Stimulated activated effector memory CD8-positive, alpha-beta T cell treated with anti-CD3 and anti-CD28 coated beads, Interleukin-12 subunit alpha, Interleukin-12 subunit beta, amount 100 ng/mL, for 72 hours (primary cell): ENCODE measurements around the gene FXYD6.

Experiments used
- ATAC-seq: fragments of 150-1000 bp; cut with Tn5 transposase; 2 replicates; pipeline ENCODE4 v1.10.0; 2021
- DNase-seq, 2 donors: peaks; one replicate each; pipeline ENCODE4 v3.0.0; 2021 to 2022; ENCODE audit warnings: low spot score in 2 of 2
- H3K27ac Mint-ChIP-seq: one replicate; pipeline ENCODE4 v1.8.0; 2022; ENCODE audit warnings: mild to moderate bottlenecking, mixed read lengths
- H3K36me3 Mint-ChIP-seq: one replicate; pipeline ENCODE4 v1.8.0; 2022; ENCODE audit warnings: mild to moderate bottlenecking, mixed read lengths
- H3K4me1 Mint-ChIP-seq: one replicate; pipeline ENCODE4 v1.8.0; 2022; ENCODE audit warnings: mixed read lengths
- H3K4me3 Mint-ChIP-seq: one replicate; pipeline ENCODE4 v1.8.0; 2022; ENCODE audit warnings: mild to moderate bottlenecking, mixed read lengths
- H3K9me3 Mint-ChIP-seq: one replicate; pipeline ENCODE4 v1.8.0; 2022; ENCODE audit warnings: mixed read lengths

Gene FXYD6

DNA sequence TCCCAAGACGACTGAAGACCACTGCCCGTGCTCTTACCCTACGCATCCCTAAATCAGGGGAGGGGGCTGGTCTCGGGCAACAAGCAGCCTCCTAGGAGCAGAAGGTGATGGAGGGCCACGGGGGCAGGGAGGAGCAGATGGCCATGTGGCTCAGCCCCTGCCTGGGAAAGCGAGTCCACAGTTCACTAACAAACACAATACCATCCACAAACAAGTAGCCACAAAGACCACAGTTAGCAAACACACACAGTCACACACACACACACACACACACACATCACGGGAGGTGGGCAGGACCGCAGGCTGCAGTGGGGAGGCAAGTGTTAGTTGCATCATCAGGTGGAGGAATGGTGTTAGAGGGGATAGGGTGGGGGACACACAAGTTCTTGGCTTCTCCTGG, 38.7 kb downstream of the FXYD6 start:
- peak; percentile 59 for ATAC-seq
- Mint-ChIP-seq H3K27ac (peak overlapping the region; percentile 74), H3K9me3 (no peaks in the 10 kb centered on the region), H3K36me3 (no peaks in the 10 kb centered on the region), H3K4me1 (peaks cover 30% of the 10 kb centered on the region), H3K4me3 (no peak overlapping the region)
- no peak for DNase-seq

DNA sequence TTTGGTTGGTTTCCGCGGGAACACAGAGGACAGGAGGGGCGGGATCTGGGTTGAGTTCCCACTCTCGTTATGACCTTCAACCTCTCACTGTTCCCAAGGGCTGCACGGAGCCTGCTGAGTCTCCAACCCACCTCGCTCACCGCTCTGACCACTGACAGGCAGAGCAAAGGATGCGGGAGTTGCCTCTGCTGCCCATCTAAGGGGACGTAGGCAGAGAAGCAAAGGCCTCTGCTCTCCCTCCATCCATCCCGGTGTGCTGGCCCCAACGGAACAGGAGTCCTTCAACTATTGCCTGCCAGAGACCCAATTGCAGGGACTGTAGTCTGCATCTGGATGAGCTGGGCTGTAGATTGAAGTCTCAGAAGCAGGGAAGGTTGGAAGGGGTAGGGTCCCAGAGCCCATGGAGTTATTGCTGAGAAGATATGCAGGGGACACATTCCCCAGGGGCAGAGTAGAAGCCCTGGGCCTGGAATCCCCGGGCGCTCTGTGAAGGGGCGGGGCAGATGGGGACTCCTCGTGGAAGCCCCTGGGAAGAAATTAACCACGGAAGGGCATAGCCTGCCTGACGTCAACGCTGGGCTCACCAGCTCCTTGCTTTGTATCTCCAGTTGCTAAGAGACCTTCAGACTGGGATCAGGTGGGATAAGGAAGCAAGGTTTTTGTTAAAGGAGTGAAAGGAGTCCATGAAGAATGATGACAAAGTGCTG, 39.2 kb downstream of the FXYD6 start:
- peaks cover 36% of the 10 kb centered on the region for H3K4me1 Mint-ChIP-seq
- no peak overlapping the region for H3K4me3 Mint-ChIP-seq
- peak overlapping the region; percentile 74 for H3K27ac Mint-ChIP-seq
- DNase-seq (no peak), ATAC-seq (no peak)
- H3K36me3 Mint-ChIP-seq = no peaks in the 10 kb centered on the region
- H3K9me3 Mint-ChIP-seq = no peaks in the 10 kb centered on the region

DNA sequence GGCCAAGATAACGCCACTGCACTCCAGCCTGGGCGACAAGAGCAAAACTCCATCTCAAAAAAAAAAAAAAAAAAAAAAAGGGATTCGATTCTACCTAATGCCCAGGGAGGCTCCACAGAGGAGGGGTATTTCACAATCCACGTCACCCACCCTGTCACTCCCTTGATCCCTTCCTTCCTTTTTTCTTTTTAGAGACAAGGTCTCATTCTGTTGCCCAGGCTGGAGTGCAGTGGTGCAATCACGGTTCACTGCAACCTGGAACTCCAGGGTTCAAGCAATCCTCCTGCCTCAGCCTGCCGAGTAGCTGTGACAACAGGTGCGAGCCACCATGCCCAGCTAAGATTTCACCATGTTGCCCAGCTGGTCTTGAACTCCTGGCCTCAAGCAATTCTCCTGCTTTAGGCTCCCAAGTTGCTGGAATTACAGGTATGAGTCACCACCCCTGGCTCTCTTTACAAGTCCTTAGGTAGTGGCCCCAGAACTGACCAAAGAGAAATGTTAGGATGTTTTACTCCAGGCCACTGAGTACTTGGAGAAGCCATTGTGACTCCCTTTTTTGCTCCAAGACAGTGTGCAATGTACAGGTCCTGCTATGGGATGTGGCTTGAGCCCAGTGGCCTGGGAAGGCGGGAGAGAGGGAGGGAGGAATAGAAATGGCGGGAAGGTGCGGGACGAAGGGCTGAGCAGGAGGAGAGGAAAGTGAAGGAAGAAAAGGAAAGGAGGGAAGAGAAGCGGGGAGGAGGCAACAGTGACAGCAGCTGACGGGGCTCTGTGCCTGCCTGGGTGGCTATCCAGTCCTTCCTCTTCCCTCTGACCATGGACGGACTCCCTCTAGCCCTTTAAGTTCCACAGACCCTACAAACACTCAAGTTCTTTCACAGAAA, 40.1 kb downstream of the FXYD6 start:
- H3K27ac Mint-ChIP-seq = no peak overlapping the region
- no peak for ATAC-seq
- no peaks in the 10 kb centered on the region for H3K9me3 Mint-ChIP-seq
- peaks cover 36% of the 10 kb centered on the region for H3K4me1 Mint-ChIP-seq
- no peak overlapping the region for H3K4me3 Mint-ChIP-seq
- no peak for DNase-seq
- H3K36me3 Mint-ChIP-seq = no peaks in the 10 kb centered on the region

DNA sequence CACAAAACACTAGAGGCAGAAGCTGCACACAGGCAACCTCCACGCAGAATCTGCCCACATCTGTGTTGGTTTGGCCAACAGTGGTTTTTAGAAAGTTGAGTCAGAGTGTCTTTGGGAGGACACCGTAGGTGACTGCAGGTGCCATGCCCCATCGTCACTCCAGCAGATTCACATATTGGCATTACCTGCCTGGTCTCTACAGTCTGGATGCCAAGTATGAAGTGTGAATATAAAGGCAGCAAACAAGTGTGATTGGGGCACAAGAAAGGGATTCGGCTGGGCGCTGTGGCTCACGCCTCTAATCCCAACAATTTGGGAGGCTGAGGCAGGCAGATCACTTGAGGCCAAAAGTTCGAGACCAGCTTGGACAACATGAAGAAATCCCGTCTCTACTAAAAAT, 40.9 kb downstream of the FXYD6 start:
- DNase-seq = no peak

DNA sequence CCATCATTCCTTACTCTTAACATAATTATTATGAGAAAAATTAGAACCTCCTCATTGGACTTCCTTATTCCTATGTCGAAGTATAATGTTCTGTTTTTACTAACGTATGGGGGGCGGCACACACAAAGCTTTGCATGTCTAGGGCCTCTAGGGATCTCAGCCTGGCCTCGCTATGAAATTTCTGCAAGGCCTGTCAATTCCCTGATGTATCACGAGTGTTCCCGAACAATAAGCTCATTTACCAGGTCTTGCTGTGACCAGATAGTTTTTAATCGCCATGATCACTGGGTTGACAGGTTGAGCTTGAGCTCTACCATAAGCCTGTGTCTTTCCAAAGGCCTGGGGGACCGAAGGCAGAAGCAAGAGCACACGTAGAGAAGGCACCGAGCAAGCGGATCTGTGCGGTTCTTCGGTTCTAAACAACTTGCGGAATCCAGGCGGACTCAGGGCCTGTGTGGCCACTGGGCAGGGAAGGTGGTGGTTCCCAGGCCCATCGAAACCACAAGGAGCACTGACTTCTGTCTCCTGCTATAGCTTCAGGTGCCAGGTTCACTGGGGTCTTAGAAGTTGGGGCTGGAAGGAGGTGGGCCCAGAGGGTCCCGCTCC, 41.5 kb downstream of the FXYD6 start:
- ATAC-seq (no peak), DNase-seq (no peak)
- H3K4me3 Mint-ChIP-seq = no peak overlapping the region
- no peaks in the 10 kb centered on the region for H3K9me3 Mint-ChIP-seq
- H3K27ac Mint-ChIP-seq = peak overlapping the region; percentile 29
- no peaks in the 10 kb centered on the region for H3K36me3 Mint-ChIP-seq
- peaks cover 50% of the 10 kb centered on the region for H3K4me1 Mint-ChIP-seq

More for the DNA sequence above, 40.9 kb downstream of the FXYD6 start:
- ATAC-seq = no peak
- Mint-ChIP-seq H3K27ac (peak overlapping the region; percentile 29), H3K4me3 (no peak overlapping the region), H3K4me1 (peaks cover 43% of the 10 kb centered on the region), H3K9me3 (no peaks in the 10 kb centered on the region), H3K36me3 (no peaks in the 10 kb centered on the region)

DNA sequence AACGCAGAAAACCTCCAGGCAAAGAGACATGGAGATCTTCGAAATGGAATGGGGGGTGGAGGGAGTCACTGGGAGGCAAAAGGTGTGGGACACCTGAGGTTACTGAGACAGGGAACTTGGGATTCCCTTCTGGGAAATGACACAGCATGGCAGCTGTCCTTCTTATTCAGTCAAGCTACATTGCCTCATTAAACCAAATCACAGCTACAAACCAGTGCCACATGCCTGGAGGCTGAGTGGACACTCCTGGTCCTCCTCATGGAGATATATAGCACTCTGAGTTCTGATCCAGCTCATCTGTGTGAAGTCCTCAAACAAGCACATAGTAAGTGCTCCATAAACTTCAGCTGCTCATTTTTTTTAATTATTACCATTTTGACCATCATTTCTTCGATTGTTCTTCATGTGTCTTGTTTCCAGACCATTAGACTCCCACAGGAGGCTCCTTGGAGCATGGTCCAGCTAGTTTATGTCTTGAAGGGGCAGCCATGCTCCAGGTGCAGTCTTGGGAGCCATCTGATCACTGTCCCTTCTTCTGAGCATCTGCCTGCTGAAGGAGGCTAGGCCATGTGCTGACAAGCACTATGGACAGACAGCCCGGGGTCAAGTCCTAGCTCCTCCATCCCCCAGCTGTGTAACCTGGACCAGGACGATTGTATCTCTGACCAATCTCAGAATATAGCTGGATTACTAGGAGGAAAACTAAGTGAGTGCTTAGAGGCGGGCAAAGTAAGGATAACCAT, 42.2 kb downstream of the FXYD6 start:
- ATAC-seq (no peak), DNase-seq (no peak)
- H3K27ac Mint-ChIP-seq = peak overlapping the region; percentile 58
- H3K4me1 Mint-ChIP-seq = peaks cover 54% of the 10 kb centered on the region
- H3K4me3 Mint-ChIP-seq = no peak overlapping the region
- no peaks in the 10 kb centered on the region for H3K36me3 Mint-ChIP-seq
- no peaks in the 10 kb centered on the region for H3K9me3 Mint-ChIP-seq

DNA sequence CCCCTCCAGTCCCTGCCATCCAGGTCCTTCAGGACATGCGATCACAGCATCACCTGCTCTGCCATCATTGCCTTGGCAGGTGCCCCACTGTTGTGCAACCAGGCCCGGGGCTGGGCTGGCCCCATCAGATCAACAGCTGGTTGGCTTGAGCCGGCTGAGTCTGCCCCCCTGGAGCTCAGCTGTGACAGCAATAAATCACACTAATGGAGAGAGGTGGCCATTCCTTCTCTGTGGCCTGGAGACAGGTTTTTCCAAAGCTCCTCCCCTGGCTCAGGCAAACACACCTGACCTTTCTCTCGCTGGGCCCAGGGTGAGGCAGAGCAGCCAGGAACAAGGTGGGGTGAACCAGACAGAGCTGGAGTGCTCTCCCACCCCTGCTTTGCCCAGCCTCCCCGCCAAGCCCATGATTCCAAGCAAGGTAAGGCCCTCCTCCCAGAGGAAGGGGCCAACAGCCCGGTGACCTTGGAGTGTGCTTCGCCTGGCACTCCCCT, 43.0 kb downstream of the FXYD6 start:
- Mint-ChIP-seq H3K4me3 (no peak overlapping the region), H3K27ac (peak overlapping the region; percentile 58), H3K36me3 (no peaks in the 10 kb centered on the region), H3K4me1 (peaks cover 56% of the 10 kb centered on the region), H3K9me3 (no peaks in the 10 kb centered on the region)
- no peak for DNase-seq
- no peak for ATAC-seq

DNA sequence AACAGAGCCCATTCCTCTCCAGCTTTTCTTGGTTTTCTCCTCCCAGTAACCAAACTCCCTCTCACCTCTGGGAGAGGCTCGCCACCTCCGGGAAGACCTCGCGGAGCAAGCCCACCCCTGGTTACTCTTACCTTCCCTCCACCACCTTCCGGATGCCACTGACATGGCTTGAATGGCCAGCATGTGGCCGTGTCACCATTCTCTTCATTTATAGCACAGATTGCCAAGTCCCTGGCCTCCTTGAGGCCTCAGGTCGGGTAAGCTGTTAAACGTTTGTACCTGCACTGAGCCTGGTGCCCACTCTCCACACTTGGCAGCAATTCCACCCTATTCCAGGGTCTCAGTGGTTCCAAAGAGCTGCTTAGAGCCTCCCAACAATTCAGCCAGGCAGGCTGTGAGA, 43.9 kb downstream of the FXYD6 start:
- Mint-ChIP-seq H3K4me3 (no peak overlapping the region), H3K9me3 (no peaks in the 10 kb centered on the region), H3K4me1 (peaks cover 56% of the 10 kb centered on the region), H3K36me3 (peaks cover 5% of the 10 kb centered on the region), H3K27ac (peak overlapping the region; percentile 74)
- ATAC-seq (no peak), DNase-seq (no peak)

DNA sequence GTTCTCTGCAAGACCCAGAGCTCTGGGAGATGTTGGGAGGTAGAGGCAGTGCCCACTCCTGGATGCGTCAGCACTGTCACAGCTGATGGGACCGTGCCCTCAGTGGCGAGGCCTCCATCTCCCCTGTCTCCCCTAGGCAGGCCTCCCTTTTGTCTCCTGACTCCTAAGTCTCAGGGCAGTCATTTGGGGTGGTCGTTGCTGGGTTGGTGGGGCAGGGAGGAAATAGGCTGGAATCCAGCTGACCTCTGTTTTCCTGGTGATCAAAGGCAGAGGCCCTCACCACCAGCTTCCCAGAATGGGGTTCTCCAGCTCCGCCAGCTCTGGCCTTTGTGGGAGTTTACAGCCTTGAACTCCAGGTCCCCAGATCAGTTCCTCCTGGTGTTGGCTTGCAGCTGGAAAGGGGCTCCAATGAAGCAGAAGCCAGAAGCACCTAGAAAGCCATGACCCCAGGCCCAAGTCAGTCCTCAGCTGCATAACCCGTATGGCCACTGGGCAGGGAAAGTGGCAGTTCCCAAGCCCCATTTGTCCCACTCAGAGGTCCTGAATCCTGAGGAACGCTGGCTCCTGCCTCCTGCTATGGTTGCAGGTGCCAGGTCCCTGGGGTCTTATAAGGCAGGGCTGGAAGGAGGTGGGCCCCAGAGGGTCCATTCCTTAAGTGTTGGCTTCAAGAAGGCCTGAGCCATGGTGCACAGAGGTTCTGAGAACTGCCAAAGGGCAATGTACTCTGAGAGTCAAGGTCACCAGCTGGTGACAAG, 44.6 kb downstream of the FXYD6 start:
- ATAC-seq (no peak), DNase-seq (no peak)
- Mint-ChIP-seq H3K4me1 (peaks cover 54% of the 10 kb centered on the region), H3K9me3 (no peaks in the 10 kb centered on the region), H3K27ac (peak overlapping the region; percentile 92), H3K4me3 (no peak overlapping the region), H3K36me3 (peaks cover 6% of the 10 kb centered on the region)

DNA sequence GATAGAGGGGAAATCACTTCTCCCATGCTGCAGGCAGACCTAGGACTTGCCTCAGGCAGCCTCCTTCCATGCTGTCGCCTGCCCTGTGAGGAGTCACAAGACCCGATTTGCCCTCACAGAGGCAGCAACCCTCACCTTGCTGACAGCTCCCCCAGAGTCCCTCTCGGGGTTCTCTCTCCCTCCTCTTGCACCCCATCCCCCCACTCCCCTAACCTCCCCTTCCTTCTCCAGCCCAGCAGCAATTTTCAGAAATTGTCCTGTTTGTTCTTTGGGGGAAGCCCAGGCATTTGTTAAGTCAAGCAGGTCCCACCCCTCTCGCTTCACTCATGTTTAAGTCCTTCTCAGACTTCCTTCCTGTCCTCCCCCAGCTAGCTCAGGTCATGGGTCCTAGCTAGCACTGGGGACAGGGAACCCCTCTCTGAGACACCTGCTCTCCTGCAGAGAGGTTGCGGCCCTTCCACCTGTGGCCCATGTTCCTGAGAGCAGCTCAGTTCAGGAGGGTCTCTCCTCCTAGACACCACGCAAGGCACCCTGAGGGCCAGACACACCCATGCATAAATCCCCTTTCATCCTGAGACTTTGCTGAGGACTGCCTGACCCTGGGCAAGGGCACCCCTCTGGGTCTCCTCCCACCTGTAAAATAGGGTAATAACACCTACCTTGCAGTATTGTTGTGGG, 45.6 kb downstream of the FXYD6 start:
- no peaks in the 10 kb centered on the region for H3K9me3 Mint-ChIP-seq
- peaks cover 6% of the 10 kb centered on the region for H3K36me3 Mint-ChIP-seq
- ATAC-seq (no peak), DNase-seq (no peak)
- peak overlapping the region; percentile 29 for H3K4me3 Mint-ChIP-seq
- peak overlapping the region; percentile 92 for H3K27ac Mint-ChIP-seq
- peaks cover 57% of the 10 kb centered on the region for H3K4me1 Mint-ChIP-seq

DNA sequence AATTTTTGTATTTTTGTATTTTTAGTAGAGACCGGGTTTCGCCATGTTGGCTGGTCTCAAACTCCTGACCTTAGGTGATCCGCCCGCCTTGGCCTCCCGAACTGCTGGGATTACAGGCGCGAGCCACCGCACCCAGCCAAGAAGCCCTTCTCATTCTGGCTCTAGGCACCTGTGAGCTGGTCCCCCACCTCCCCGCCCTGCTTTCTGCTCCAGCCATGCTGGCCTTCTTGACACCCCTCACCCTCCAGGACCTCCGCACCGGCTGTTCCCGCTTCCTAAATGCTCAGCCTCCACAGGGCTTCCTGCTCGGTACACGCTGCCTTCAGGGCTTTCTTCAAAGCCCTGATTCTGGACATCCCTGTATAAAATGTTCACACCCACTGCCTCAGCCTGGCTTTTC, 46.4 kb downstream of the FXYD6 start:
- H3K4me1 Mint-ChIP-seq = peaks cover 65% of the 10 kb centered on the region
- H3K9me3 Mint-ChIP-seq = no peaks in the 10 kb centered on the region
- H3K4me3 Mint-ChIP-seq = peak overlapping the region; percentile 29
- DNase-seq = no peak
- peak overlapping the region; percentile 92 for H3K27ac Mint-ChIP-seq
- peaks cover 6% of the 10 kb centered on the region for H3K36me3 Mint-ChIP-seq
- ATAC-seq = no peak

DNA sequence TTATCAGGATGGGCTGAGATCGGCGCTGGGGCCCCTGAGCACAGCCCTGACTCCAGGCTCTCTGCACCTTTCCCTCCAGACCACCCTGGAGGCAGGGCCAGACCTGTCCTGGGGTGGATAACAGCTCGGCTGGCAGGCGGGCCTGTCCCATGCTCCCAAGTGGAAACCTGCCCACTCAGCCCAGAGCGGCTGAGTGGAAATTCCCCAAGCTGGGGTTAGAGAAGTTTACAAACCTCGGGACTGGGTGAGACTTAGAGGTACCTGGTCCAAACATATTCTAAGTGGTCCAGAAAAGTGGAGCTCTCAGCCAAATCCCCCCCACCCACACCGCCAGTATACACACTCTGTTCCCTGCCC, 47.1 kb downstream of the FXYD6 start:
- Mint-ChIP-seq H3K4me1 (peaks cover 72% of the 10 kb centered on the region), H3K27ac (peak overlapping the region; percentile 92), H3K4me3 (peak overlapping the region; percentile 58), H3K36me3 (peaks cover 6% of the 10 kb centered on the region), H3K9me3 (no peaks in the 10 kb centered on the region)
- DNase-seq (no peak), ATAC-seq (no peak)

DNA sequence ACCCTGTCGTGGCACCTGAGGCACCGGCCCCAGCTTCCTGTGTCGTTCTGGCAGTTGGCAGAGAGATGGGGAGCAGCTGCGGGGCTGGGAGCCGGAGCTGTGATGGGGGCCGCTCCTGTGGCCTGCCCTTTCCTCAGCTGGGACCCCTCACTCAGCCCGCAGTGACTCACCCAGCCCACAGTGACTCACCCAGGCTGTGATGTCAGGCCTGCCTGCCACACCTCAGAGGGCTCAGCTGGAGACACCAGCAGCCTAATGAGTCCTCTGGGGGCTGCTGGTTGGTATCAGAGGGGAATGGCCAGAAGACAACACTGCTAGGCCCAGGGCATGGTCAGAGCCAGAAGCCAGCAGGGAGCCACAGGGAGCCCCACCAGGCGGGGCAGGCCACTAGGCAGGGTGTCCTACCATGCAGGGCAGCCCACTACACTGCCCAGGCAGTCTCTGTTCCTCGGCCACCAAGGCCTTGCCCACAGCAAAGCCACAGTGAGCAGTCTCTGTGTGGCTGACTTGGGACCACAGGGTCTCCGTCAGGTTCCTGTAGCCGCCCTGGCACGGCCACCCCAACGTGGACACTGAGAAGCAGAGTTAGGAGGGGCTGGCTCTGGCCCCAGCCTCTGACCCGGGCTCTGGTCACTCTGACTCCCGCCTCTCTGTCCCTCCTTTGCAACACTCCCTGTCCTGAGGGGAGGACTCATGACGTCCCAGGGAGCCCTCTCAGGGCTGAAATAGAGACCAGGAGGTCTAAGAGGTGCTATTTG, 47.7 kb downstream of the FXYD6 start:
- H3K36me3 Mint-ChIP-seq = peaks cover 6% of the 10 kb centered on the region
- ATAC-seq (peak; percentile 97), DNase-seq (peak; percentile 64 to 87)
- peak overlapping the region; percentile 58 for H3K4me3 Mint-ChIP-seq
- no peaks in the 10 kb centered on the region for H3K9me3 Mint-ChIP-seq
- peak overlapping the region; percentile 92 for H3K27ac Mint-ChIP-seq
- peaks cover 77% of the 10 kb centered on the region for H3K4me1 Mint-ChIP-seq
